H1 (cell line): ENCODE data around the gene DLL1. TPM values are rescaled to one million over a fixed set of nuclear protein-coding genes. Genes with fewer than 3 reads are reported as not detected.

Source experiments
- CREB1 ChIP-seq: IDR thresholded peaks from 2 replicates; pipeline ENCODE4 v1.6.1; 2012; ENCODE audit warnings: inconsistent platforms
- CTCF ChIP-seq, 3 experiments: IDR thresholded peaks; 1 replicate in 2 of 3; 2 replicates in 1 of 3; pipeline versions ENCODE4 v1.5.1 to v1.6.1; 2011; ENCODE audit warnings: low read length in 3 of 3, mild to moderate bottlenecking in 3 of 3, inconsistent platforms in 2 of 3, low read depth in 1 of 3, moderate library complexity in 1 of 3; ENCODE audit not compliant: insufficient read depth in 1 of 3; ENCODE audit errors: control extremely low read depth in 1 of 3
- MAFK ChIP-seq: IDR thresholded peaks from 2 replicates; pipeline ENCODE4 v1.6.1; 2012; ENCODE audit warnings: low read depth, mild to moderate bottlenecking, improper control_type of control experiment, low read length
- SIN3A ChIP-seq, 2 experiments: IDR thresholded peaks in 1 of 2; conservative IDR thresholded peaks in 1 of 2; 2 replicates each; pipeline ENCODE4 v1.6.1; 2011 to 2012; ENCODE audit warnings: low read length in 2 of 2, improper control_type of control experiment in 1 of 2, low read depth in 1 of 2, mild to moderate bottlenecking in 1 of 2
- ZNF274 ChIP-seq: IDR thresholded peaks from 2 replicates; pipeline ENCODE4 v1.7.0; 2012; ENCODE audit warnings: low read length, borderline replicate concordance; ENCODE audit errors: extremely low read depth
- polyA plus RNA-seq, 7 experiments: library from polyadenylated mRNA; depleted of rRNA in 3 of 7; stranded (reverse) in 5 of 7; unstranded in 2 of 7; fragments of >200 nt in 5 of 7; fragments of 200-250 nt in 2 of 7; gene quantifications; 1 replicate in 5 of 7; 2 replicates in 1 of 7; 4 replicates in 1 of 7; pipeline versions ENCODE4 v1.2.1 to v1.2.3, GENCODE V29; 2011 to 2013; ENCODE audit warnings: missing spikeins in 2 of 7, mixed read lengths in 2 of 7
- total RNA-seq: library from RNA; stranded (reverse); fragmentation: NEBNext Ultra II Directional; extraction: Animal tissue kit (Norgen Biotek cat#: 25700); gene quantifications from 2 replicates; pipeline ENCODE4 v1.2.1, GENCODE V29; 2021

The DLL1 gene
- total and polyA plus RNA-seq, 2 of the 8 experiments (the other 6 are each of a cell fraction or from before 2014, with no cell fraction given): 1.7 to 3.8 TPM

- TF ChIP-seq CREB1 (no peak), ZNF274 (no peak), MAFK (no peak), CTCF (IDR thresholded peaks at IDR 0.05; ENCODE audit: control extremely low read depth in 1 of 3, insufficient read depth in 1 of 3, low read depth in 1 of 3, low read length in 3 of 3) (no peak), SIN3A (conservative IDR thresholded peaks at IDR 0.05 in 1 of 2, IDR thresholded peaks at IDR 0.05 in 1 of 2; ENCODE audit: low read depth in 1 of 2, low read length in 2 of 2) (no peak)
Measured at GRCh38 chr6:170317076-170317475, 26.2 kb upstream of the DLL1 start (continued).
